ENCODE data around the gene NFIA. TPM values are rescaled to one million over a fixed set of nuclear protein-coding genes. Genes with fewer than 3 reads are reported as not detected.

NFIA gene
- polyA plus RNA-seq, 1 donor: 22.8 TPM

DNA sequence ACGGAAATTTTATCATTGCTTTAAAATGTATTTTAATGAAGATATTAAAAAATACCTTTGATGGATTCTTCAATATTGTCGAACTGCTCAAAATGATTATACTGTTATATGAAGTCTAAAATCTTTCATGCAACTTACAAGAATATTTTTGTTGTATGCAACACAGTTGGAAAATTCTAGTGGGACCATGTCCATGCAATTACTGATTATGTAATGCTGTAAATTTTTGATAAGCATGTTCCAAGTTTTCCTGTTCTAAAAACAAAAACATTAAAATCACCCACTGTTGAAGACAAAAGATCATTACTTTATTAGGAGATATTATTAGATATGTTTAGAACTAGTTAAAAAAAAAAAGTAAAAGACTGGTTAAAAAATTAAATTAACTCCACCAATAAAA, 132.8 kb downstream of the NFIA start:
- no peak for DNase-seq (ENCODE audit: low read depth)

DNA sequence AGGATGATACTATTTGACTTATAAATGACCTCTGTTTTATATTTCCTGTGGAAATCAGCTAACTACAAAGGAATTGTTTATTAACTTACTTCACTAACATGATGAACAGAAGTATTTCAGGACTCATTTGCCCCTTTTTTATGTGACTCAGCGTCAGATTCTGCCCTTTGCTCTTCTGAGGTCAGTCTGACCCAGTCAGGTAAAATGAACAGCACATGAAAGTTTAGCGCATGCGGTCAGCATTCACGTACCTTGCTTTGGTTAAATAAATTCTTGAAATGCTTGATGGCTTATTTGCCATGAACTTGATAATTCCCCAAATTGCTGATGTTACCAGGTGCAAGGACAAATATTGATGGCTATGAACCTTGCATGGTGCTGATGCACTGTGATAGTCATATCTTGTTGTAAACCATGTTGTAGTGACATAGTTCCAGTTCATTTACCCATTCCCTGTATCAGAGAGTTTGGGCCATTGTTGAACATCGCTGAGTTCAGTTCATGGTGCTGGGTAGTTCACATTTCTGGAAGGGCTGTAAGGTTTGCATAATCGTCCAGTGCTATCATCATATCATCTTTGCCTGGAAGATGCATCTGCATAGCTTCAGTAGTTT, 133.4 kb downstream of the NFIA start:
- DNase-seq (ENCODE audit: low read depth): no peak

DNA sequence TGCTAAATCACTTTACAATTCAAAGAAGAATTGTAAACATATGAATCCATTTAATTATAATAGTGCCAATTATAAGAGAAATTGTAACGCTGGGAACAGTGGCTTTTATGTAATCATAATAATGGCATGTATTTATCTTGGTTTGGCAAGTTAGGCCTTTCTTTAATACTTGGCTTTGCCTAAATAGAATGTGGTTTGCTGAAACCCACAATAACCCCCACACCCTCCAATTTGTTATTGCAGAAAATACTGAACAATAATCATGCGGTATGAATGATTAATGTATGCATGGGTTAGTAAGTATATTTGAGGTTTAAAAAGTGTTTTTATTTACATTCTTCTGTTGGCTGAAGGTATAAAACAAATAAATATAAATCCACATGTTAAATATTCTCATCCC, 138.2 kb downstream of the NFIA start:
- no peak for DNase-seq (ENCODE audit: low read depth)

DNA sequence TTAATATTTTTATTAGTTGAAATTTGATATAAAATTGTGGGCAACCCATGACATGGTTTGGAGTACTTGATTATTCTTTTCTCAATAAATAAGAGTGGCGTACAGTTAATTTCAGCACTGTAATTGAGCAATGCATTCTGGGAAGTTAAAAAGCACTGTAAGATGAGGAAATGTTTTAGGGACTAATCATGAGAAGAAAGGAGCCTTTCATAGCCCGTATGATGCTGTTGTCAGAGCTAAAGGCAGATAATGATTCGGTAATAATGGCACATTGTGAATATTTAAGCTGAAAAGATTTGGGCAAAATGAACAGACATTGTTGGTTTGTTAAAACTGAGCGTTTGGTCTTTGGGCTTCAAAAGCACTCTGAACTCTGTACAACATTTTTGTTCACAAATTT, 139.3 kb downstream of the NFIA start:
- DNase-seq (ENCODE audit: low read depth): no peak

DNA sequence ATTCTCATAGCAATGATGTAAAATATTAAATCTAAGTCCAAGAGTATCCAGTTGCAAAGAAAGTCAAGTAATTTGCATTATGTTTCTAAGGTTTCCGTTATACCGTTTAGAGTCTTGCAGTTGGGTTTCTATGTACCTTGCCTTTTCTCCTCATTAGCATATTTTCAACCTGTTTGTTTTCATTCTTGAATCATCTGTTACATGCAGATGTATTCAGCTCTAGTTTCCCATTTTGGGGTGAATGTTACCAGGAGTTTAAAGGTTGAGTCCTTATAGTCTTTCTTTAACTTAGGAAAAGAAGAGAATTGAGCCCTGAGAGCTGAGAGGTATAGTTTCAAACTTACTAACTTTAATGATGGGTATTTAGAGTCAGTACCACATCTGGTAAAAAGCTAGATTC, 139.9 kb downstream of the NFIA start:
- DNase-seq (ENCODE audit: low read depth): no peak

DNA sequence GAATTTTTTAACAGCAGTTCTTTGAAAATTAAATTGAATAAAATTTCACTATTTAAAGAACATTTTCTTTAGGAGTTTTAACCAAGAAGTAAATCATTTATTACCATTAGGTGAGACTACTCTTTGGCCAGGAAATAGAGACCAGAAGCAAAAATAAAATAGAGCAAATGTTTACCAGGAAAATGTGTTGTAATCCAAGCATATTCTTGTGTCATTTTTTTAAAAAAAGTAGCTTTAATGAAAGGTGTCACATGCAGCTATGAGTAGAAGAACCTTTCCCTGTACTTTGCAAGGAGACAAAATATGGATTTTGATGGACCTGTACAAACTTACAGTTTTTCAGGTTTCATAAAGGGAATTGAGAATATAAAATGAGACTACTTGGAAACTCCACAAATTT, 140.8 kb downstream of the NFIA start:
- no peak for DNase-seq (ENCODE audit: low read depth)

DNA sequence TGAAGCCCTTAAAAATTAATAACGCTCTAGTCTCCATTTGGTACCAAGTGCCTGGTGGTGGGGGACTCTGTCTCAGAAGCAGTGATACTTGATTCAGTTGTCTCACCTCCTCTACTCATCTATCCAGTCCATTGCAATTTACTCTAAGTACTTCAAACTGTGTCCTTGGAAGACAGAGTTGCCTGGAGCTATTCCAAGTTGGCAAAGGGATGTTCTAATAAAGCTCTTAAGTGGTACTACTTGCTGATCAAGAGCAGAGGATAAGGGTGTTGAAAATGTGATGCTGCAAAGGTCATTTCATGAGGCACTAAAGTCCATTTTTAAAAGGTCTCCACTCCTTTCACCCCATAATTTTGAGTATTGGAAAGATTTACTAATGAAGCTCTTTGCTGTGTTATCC, 142.2 kb downstream of the NFIA start:
- no peak for DNase-seq (ENCODE audit: low read depth)

DNA sequence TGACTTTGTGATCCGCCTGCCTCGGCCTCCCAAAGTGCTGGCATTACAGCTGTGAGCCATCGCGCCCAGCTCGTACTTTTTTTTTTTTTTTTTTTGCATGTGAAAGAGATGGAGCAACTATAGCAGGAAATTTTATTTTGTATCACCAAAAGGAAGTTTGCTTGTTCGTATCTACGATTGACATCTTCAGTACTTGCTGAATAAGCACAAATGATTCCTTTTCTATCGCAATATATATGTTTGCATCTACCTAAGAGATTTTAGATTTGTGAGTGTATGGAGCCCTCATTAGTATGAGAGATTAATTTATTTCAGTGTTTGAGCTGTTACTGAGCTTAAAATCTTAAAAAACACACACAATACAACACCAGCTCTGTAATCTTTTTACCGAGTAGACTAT, 143.1 kb downstream of the NFIA start:
- DNase-seq (ENCODE audit: low read depth): no peak

DNA sequence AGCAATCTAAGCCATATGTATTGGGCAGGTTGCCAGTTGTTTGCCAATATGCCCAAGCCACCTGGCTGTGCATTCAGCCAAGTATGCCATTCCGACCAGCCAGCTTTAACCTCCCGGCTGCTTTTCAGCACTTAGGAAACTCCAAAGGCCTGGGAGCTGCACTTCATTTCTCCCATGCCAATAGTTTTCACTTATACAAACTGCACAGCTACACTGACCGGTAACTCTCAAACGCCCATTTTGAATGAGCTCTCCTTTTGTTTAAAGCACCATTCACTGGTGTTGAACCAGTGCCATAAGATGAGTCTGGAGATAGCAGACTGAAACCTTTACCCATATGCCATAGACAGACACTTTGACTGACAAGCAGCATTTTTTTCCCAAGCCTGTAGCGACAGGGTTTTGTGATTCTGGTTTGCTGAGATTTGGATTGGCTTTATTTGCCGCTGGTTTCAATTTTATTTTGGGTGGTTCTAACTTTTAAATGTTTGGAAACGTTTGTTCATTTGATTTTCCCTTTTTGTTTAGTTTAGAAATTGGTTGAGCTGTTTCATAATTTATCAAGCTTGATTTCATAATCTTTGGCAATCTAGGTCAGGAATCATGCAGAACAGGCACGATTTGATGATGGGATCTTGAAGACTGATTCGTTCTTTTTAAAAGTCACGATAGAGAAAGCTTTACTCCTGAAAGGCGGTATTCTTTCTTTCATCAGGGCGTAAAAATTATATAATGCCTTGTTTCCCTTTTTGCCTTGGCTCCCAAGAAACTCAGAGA, 144.6 kb downstream of the NFIA start:
- no peak for DNase-seq (ENCODE audit: low read depth)

DNA sequence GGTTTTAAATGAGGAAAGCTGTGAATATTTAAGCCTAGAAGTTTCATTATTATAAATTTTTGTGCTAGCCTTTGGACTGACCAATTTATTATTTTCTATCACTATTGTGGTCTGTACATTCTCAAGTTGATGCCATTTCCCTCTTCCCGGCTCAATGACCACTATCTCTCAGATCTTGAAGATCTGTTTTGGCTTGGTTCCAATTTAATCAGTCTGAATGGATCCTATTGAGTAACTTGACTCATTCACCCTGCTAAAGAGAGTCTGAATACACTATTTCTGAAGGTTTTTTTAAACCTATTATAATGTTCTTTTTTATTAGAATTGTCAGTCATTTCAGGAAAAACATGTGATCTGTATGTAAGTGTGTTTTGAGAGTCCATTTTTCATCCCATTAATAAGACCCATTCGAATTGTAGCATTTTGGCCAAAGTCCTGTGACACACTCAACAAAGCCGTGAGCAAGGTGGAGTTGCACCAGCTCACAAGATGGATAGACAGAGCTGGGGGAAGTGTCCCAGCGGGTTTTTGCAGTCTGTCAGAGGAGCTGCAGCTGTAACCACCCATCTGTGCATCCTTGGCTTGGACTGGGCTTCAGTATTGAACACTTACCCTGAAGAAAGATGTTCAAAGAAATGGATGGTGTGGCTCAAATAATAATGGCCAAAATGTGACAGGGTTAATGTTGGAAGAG, 145.6 kb downstream of the NFIA start:
- no peak for DNase-seq (ENCODE audit: low read depth)

DNA sequence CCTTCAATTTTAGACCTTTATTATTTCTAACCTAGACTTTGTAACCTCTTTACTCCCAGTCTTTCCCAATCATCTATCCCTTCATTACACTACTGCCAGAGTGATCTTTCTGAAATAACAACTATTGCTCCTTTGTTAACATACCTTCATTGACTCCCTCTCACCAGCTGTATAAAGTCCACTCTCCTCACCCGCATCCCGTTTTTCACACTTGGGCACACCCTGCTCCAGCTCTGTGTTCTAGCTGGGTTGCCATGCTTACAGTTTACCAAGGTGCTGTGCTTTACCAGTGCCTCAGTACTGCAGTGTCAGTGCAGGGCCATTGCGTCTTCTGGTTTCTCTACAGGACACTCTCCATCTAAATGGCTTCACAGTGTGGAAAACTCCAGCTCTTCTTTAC, 148.2 kb downstream of the NFIA start:
- DNase-seq (ENCODE audit: low read depth): no peak

DNA sequence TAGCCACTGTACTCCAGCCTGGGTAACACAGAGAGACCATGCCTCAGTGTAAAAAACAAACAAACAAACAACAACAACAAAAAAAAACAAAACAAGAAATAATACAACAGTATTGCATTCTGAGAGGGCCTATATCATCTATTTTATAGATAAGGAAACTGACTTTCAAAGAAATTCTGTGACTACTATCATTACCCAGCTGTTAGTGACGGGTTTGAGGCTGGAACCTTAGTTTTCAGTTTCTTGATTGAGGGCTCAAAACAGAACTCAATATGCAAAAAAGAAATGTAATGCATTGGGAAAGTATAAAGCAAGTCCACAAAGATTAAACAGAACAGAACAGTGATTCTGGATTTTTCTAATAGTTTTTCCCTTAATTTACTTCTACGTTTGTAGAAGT, 149.4 kb downstream of the NFIA start:
- no peak for DNase-seq (ENCODE audit: low read depth)

DNA sequence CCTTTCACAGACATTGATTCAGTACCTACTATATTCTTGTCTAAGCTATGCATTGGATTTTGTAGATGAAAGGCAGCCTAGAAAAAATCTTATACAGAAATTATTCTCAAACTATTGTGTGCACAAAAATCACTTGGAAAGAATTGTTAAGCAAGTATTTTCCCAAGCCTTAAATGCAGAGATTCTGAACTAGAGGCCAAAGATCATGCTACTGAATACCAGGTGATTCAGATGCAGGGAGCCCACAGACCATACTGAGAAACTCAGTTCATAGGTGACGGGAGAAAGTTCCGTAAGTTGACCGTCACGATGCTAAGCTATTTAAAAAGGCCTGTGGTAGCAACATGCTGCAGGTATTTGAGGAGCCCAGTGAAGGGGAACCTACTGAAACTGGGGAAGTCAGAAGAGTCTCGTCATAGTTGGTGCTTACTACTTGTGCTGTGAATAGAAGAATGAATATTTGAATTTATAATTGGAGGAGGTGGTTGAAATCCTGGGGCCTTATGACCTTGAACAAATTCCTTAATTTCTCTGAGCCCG, 150.8 kb downstream of the NFIA start:
- no peak for DNase-seq (ENCODE audit: low read depth)

DNA sequence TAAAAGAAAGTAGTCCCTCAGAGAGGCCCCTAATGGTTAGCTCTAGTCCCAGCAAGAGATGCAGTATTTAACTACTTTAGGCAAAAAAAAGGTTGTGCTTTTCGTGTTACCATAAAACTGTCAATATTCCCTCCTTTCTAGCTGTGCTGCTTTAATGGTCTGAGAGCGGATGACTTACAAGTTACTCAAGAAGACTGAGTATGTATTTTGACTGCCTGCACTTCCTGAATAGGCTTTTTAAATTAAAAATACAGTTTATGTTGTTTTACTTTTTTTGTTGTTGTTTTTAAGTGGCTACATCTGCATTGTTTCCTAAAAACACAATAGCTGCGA, 152.2 kb downstream of the NFIA start:
- no peak for DNase-seq (ENCODE audit: low read depth)

DNA sequence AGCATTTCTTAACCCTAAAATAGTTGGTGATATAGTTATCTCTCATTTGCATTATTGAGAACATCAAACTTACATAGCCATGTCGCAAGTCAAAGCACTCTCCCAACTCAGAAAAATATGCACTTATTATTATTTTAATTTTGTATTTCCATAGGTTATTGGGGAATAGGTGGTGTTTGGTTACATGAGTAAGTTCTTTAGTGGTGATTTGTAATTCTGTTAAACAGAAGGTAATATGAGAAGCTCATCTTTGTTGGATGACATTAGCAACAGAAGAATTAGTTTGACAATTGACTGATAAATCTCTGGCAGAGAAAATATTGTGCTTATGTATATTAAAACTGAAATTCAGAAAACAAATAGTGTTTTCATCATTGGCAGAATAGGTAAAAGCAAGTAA, 154.8 kb downstream of the NFIA start:
- no peak for DNase-seq (ENCODE audit: low read depth)

DNA sequence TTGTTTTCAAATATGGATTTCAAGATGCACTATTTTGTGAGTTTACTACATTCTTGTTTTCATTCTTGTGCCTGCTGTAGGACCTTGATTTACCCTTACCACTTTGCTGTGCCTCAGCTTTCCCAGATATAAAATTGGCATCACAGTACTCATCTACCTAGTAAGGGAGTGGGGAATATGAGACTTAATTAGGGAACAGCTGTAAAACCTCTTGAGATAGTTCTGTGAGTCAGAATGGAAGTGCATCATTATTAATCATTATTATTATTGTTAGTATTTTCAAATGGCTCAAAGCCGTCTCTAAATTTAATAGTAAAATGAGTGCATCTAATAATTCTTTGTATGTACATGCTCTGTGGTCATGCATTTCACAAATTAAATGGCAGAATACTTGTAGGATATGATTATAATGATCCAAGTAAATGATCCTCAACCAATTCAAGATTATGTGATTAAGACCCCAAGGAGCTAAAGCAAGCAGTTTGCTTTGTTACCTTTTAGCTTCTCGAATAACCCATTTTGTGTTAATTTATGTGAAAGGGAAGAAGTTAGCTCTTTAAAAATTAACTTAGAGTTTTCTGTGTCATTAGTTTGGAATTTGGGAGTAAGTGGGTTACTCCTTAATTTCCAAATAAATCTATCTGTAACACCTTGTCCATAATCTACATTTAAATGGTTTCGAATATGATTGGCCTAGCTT, 155.4 kb downstream of the NFIA start:
- DNase-seq (ENCODE audit: low read depth): no peak

DNA sequence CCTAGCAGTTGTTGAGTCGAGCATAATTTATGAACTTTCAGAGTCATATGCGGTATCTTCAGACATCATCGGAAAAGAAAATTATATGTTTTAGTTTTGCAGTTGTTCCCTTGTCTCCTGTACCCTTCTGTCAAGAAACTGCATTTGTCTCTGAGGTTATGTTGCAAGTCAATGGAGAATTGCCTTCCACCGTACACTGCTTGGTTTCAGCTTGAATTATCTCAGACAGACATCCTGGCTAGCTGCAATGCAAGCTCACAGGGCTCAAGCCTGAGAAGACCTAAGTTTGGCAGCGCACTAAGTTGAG, 156.0 kb downstream of the NFIA start:
- no peak for DNase-seq (ENCODE audit: low read depth)

DNA sequence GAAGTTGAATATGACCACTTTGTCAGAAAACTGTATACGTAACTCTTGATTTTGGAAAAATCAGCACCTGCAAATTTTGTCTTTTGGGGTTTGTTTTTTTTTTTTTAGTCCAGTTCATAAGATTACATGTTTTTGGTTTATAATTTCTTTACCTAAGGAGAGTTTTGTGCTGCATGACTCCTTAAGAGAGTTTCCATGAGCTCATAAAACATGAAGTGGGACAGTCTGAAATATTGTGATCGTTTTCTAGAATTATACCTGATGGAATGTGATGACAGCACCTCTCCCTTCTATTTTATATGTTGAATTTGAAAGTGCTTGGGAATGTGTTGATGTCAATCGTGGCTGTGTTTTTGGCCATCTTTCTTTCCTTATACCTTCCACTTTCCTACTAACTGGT, 158.5 kb downstream of the NFIA start:
- no peak for DNase-seq (ENCODE audit: low read depth)

DNA sequence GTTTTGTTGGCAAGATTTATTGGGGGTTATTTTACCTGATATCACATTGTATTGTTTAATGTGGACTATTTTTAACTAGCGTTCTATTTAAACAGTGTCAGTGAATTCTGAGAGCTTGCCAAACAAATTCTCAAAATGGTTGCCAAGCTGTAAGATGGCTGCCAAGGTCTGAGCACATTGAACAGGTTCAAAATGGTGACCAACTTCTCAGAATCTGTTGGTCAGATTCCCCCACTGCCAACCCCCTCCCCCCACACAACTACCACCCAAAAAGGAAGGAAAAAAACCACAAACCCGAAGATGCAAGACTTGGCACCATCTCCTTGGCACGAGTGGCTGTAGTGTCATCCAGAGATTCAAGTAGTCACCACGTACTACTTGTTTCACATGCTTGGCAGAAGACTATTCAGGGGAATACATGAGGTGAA, 159.1 kb downstream of the NFIA start:
- no peak for DNase-seq (ENCODE audit: low read depth)

DNA sequence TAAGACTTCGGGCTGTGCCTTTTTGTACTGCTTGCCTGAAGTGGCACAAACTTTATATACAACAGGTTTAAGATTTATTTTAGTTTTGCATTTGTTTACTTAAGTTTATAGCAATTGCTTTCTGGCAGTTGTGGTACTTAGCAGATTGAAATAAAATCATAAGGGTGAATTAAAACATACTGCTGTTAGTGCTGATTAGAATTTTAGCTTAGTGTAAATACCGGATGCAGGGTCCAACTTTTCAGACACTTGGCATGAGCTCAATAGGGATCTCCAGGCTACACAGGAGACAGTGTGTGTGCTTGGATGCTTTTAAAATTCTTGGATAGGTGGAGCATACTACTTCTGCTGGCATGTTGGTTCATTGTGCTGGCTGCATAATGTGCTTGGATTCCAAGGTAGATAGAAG, 159.6 kb downstream of the NFIA start:
- DNase-seq (ENCODE audit: low read depth): no peak

DNA sequence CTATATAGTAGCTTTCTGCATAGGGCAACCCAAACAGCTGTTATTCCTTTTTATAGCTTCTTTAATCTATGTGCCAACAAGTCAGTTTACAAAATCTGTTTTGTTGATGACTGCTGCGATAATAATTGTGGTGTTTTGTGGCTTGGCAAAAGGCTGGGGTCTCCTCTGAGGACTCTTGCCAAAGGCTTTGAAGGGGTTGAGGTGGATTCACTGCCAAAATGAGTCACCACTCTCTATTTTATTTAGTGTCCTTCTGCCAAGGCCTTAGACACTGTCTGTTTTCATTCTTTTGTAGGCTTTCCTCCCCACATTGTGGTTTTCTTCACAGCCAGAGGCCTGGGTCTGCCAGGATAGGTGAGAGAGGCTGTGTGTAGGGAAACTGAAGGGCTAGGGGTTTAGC, 161.8 kb downstream of the NFIA start:
- DNase-seq (ENCODE audit: low read depth): no peak

DNA sequence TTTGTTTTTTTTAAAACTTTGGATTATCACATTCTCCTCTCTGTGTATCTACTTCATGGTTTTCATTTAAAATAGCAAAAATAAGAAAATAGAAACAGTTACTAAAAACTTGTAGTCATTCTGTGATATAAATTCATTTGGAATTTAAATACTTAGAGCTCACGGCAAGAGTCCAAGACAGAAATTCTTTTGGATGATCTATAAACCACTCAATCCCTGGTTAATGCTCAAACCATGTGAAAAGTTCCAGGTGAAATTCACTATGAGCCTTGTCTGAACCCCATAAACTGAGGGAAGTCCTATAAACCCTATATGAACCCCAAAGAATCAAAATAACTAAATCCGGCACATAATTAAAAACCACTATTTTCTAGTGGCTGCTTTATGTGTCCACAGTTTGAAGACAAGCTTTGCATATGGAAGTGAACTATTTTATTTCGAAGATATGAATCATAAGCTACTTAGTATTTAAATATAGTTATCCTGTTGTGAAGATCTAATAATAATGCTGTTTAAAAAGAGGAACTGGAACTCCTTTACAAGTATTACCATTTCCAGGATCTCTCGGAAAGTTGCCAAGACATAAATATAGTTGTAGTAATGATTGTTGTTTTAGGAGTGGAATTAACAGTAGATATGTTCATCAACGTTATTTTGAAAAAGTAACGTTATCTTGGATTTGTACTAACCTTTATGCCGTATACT, 163.5 kb downstream of the NFIA start:
- no peak for DNase-seq (ENCODE audit: low read depth)

All from forelimb muscle (tissue), 1 donor.